ENCODE results near the gene SHISA6.

SHISA6 gene

GRCh38 chr17:11384131-11384530, 143.1 kb downstream of the SHISA6 start:
- TF ChIP-seq TAF1 (IDR thresholded peaks at IDR 0.05; ENCODE audit: borderline replicate concordance, insufficient read depth, low read length) (no peak), SIN3A (IDR thresholded peaks at IDR 0.05; ENCODE audit: borderline replicate concordance, insufficient read depth, low read length) (no peak), REST (IDR thresholded peaks at IDR 0.05; ENCODE audit: insufficient read depth in 1 of 2, low read depth in 2 of 2, low read length in 2 of 2) (no peak), POLR2AphosphoS5 (IDR thresholded peaks at IDR 0.05; ENCODE audit: low read depth, low read length) (no peak), FOXP2 (optimal IDR thresholded peaks at IDR 0.05; ENCODE audit: borderline replicate concordance, extremely low read depth, extremely low read length, insufficient read depth) (no peak)

GRCh38 chr17:11387610-11388009, 146.6 kb downstream of the SHISA6 start:
- TF ChIP-seq FOXP2 (optimal IDR thresholded peaks at IDR 0.05; ENCODE audit: borderline replicate concordance, extremely low read depth, extremely low read length, insufficient read depth) = no peak
- TF ChIP-seq TAF1 (IDR thresholded peaks at IDR 0.05; ENCODE audit: borderline replicate concordance, insufficient read depth, low read length) = no peak
- TF ChIP-seq POLR2AphosphoS5 (IDR thresholded peaks at IDR 0.05; ENCODE audit: low read depth, low read length) = no peak
- no peak for TF ChIP-seq SIN3A (IDR thresholded peaks at IDR 0.05; ENCODE audit: borderline replicate concordance, insufficient read depth, low read length)
- TF ChIP-seq REST (IDR thresholded peaks at IDR 0.05; ENCODE audit: insufficient read depth in 1 of 2, low read depth in 2 of 2, low read length in 2 of 2) = no peak

- TF ChIP-seq FOXP2 (optimal IDR thresholded peaks at IDR 0.05; ENCODE audit: borderline replicate concordance, extremely low read depth, extremely low read length, insufficient read depth) = no peak
- TF ChIP-seq POLR2AphosphoS5 (IDR thresholded peaks at IDR 0.05; ENCODE audit: low read depth, low read length) = no peak
- TF ChIP-seq SIN3A (IDR thresholded peaks at IDR 0.05; ENCODE audit: borderline replicate concordance, insufficient read depth, low read length) = no peak
- TF ChIP-seq REST (IDR thresholded peaks at IDR 0.05; ENCODE audit: insufficient read depth in 1 of 2, low read depth in 2 of 2, low read length in 2 of 2) = no peak
- no peak for TF ChIP-seq TAF1 (IDR thresholded peaks at IDR 0.05; ENCODE audit: borderline replicate concordance, insufficient read depth, low read length)
These were observed 147.0 kb downstream of the SHISA6 start for GRCh38 chr17:11388054-11388453.

- TF ChIP-seq TAF1 (IDR thresholded peaks at IDR 0.05; ENCODE audit: borderline replicate concordance, insufficient read depth, low read length) (no peak), FOXP2 (optimal IDR thresholded peaks at IDR 0.05; ENCODE audit: borderline replicate concordance, extremely low read depth, extremely low read length, insufficient read depth) (no peak), SIN3A (IDR thresholded peaks at IDR 0.05; ENCODE audit: borderline replicate concordance, insufficient read depth, low read length) (no peak), REST (IDR thresholded peaks at IDR 0.05; ENCODE audit: insufficient read depth in 1 of 2, low read depth in 2 of 2, low read length in 2 of 2) (no peak), POLR2AphosphoS5 (IDR thresholded peaks at IDR 0.05; ENCODE audit: low read depth, low read length) (no peak)
These were observed 148.6 kb downstream of the SHISA6 start for GRCh38 chr17:11389583-11389982.

- TF ChIP-seq FOXP2 (optimal IDR thresholded peaks at IDR 0.05; ENCODE audit: borderline replicate concordance, extremely low read depth, extremely low read length, insufficient read depth) (no peak), SIN3A (IDR thresholded peaks at IDR 0.05; ENCODE audit: borderline replicate concordance, insufficient read depth, low read length) (no peak), POLR2AphosphoS5 (IDR thresholded peaks at IDR 0.05; ENCODE audit: low read depth, low read length) (no peak), TAF1 (IDR thresholded peaks at IDR 0.05; ENCODE audit: borderline replicate concordance, insufficient read depth, low read length) (no peak), REST (IDR thresholded peaks at IDR 0.05; ENCODE audit: insufficient read depth in 1 of 2, low read depth in 2 of 2, low read length in 2 of 2) (no peak)
These were observed 150.1 kb downstream of the SHISA6 start for GRCh38 chr17:11391134-11391533.

Measured in PFSK-1 (cell line).